ENCODE measurements around the gene DCC. TPM values are rescaled to one million over a fixed set of nuclear protein-coding genes. Genes with fewer than 3 reads are reported as not detected.

Gene DCC
- polyA plus RNA-seq, 10 donors: 0.03 to 1.6 (median 0.21) TPM

- DNase-seq: no peak
Measured at GRCh38 chr18:52682260-52682659, 342.3 kb downstream of the DCC start.

- DNase-seq: no peak
Measured at GRCh38 chr18:52685316-52685715, 345.3 kb downstream of the DCC start.

GRCh38 chr18:52691841-52692240 lies 351.8 kb downstream of the DCC start:
- no peak for DNase-seq

- peak in 1 of 3 donors; percentile 1 for DNase-seq
Measured at GRCh38 chr18:52694804-52695203, 354.8 kb downstream of the DCC start.

GRCh38 chr18:52700116-52700515 lies 360.1 kb downstream of the DCC start:
- DNase-seq: no peak

GRCh38 chr18:52700816-52701215 lies 360.8 kb downstream of the DCC start:
- DNase-seq: no peak

- DNase-seq: no peak
Measured at GRCh38 chr18:52701219-52701935, 361.4 kb downstream of the DCC start.

- no peak for DNase-seq
Measured at GRCh38 chr18:52715421-52715820, 375.4 kb downstream of the DCC start.

GRCh38 chr18:52715991-52716390 lies 376.0 kb downstream of the DCC start:
- no peak for DNase-seq

GRCh38 chr18:52716973-52717372 lies 377.0 kb downstream of the DCC start:
- peak in 2 of 3 donors; percentile 1 to 24 for DNase-seq

- no peak for DNase-seq
Measured at GRCh38 chr18:52722904-52723303, 382.9 kb downstream of the DCC start.

GRCh38 chr18:52723550-52723970 lies 383.6 kb downstream of the DCC start:
- DNase-seq: no peak

- DNase-seq: no peak
Measured at GRCh38 chr18:52730972-52731619, 391.1 kb downstream of the DCC start.

GRCh38 chr18:52738946-52739345 lies 398.9 kb downstream of the DCC start:
- DNase-seq: no peak

- no peak for DNase-seq
Measured at GRCh38 chr18:52746986-52747385, 407.0 kb downstream of the DCC start.

- no peak for DNase-seq
Measured at GRCh38 chr18:52747869-52748268, 407.9 kb downstream of the DCC start.

- no peak for DNase-seq
Measured at GRCh38 chr18:52748343-52748742, 408.3 kb downstream of the DCC start.

GRCh38 chr18:52749542-52749941 lies 409.5 kb downstream of the DCC start:
- no peak for DNase-seq

- DNase-seq: no peak
Measured at GRCh38 chr18:52750995-52751394, 411.0 kb downstream of the DCC start.

GRCh38 chr18:52764316-52764715 lies 424.3 kb downstream of the DCC start:
- peak in 1 of 3 donors; percentile 2 for DNase-seq

- DNase-seq: no peak
Measured at GRCh38 chr18:52766002-52766545, 426.1 kb downstream of the DCC start.

- no peak for DNase-seq
Measured at GRCh38 chr18:52781113-52781512, 441.1 kb downstream of the DCC start.

- no peak for DNase-seq
Measured at GRCh38 chr18:52791321-52791720, 451.3 kb downstream of the DCC start.

Measured in muscle of back (tissue), 11 donors.